Measurements from ENCODE around the gene SETD1B. TPM values are rescaled to one million over a fixed set of nuclear protein-coding genes. Genes with fewer than 3 reads are reported as not detected.

Gene SETD1B
- total and polyA plus RNA-seq, 2 donors (not counting 3 experiments of a cell fraction or from before 2014, with no cell fraction given) = 2.6 to 27.0 TPM

- H3K79me2 ChIP-seq (ENCODE audit: control insufficient read depth, insufficient read depth, low read length) = no peaks in the 10 kb centered on the region
- H3K27ac ChIP-seq (ENCODE audit: insufficient read depth, low read depth, low read length) = no peak overlapping the region
- dilution Hi-C loops (cut with MboI; ENCODE audit: extremely low pct_ligation_motif_present, low sequenced_read_pairs) (no loop called here), intact Hi-C loops (cut with micrococcal nuclease) (loop anchor here (1.0 to 10.0 kb wide), 2 partner anchors 76 to 278 kb away; no protein-coding TSS in a partner anchor)
- no peaks in the 10 kb centered on the region for H3K9me3 ChIP-seq (replicated peaks; ENCODE audit: control insufficient read depth, insufficient read depth, low read length)
- no peak overlapping the region for H3K4me3 ChIP-seq (replicated peaks in 1 of 3; ENCODE audit: insufficient read depth in 1 of 3, low read depth in 1 of 3, low read length in 3 of 3)
- no TSS peak for BruUV-seq (replicated peaks)
- H3K9me1 ChIP-seq (replicated peaks; ENCODE audit: control insufficient read depth, extremely low read depth, insufficient read depth, low read length) = no peaks in the 10 kb centered on the region
- ChIA-PET POLR2A (no interaction called here), CTCF (interaction anchor here (0.7 to 4.1 kb wide), 10 partner anchors 11 to 80 kb away, joined by 3 to 23 read pairs (median 4); partner anchors contain the start of genes RHOF and TMEM120B)
- no peaks in the 10 kb centered on the region for H3K27me3 ChIP-seq (ENCODE audit: control insufficient read depth in 2 of 2, insufficient read depth in 2 of 2, low read length in 2 of 2)
- H2AFZ ChIP-seq (ENCODE audit: low read depth, low read length) = no peak overlapping the region
- no peak overlapping the region for H3K9ac ChIP-seq (replicated peaks; ENCODE audit: extremely low read depth, insufficient read depth, low read length)
- FAIRE-seq (peak; percentile 64), DNase-seq (ENCODE audit: low read depth, low spot score) (peak; percentile 40)
- TF ChIP-seq CTCF (IDR thresholded peaks at IDR 0.05; ENCODE audit: extremely low read depth in 1 of 2, insufficient read depth in 1 of 2, low read depth in 1 of 2, low read length in 2 of 2) (peak; percentile 80), POLR2AphosphoS5 (IDR thresholded peaks at IDR 0.05; ENCODE audit: insufficient read depth, low read depth, low read length) (no peak)
- no peaks in the 10 kb centered on the region for H3K36me3 ChIP-seq (ENCODE audit: control insufficient read depth in 2 of 2, extremely low read depth in 1 of 2, insufficient read depth in 2 of 2, low read length in 2 of 2)
- H4K20me1 ChIP-seq (replicated peaks; ENCODE audit: control insufficient read depth, extremely low read depth, insufficient read depth, low read length) = no peaks in the 10 kb centered on the region
- no peak overlapping the region for H3K4me2 ChIP-seq (ENCODE audit: insufficient read depth, low read length)
- H3K4me1 ChIP-seq (ENCODE audit: control insufficient read depth, extremely low read depth, insufficient read depth, low read length) = no peaks in the 10 kb centered on the region
Observed at GRCh38 chr12:121773011-121773777, 30.6 kb upstream of the SETD1B start.

- BruUV-seq (replicated peaks) = no TSS peak
- no peaks in the 10 kb centered on the region for H3K79me2 ChIP-seq (ENCODE audit: control insufficient read depth, insufficient read depth, low read length)
- no peaks in the 10 kb centered on the region for H3K9me1 ChIP-seq (replicated peaks; ENCODE audit: control insufficient read depth, extremely low read depth, insufficient read depth, low read length)
- no peaks in the 10 kb centered on the region for H3K9me3 ChIP-seq (replicated peaks; ENCODE audit: control insufficient read depth, insufficient read depth, low read length)
- H3K4me3 ChIP-seq (replicated peaks in 1 of 3; ENCODE audit: insufficient read depth in 1 of 3, low read depth in 1 of 3, low read length in 3 of 3) = no peak overlapping the region
- DNase-seq (ENCODE audit: low read depth, low spot score) (no peak), FAIRE-seq (no peak)
- H3K9ac ChIP-seq (replicated peaks; ENCODE audit: extremely low read depth, insufficient read depth, low read length) = no peak overlapping the region
- H3K27ac ChIP-seq (ENCODE audit: insufficient read depth, low read depth, low read length) = no peak overlapping the region
- no peaks in the 10 kb centered on the region for H3K27me3 ChIP-seq (ENCODE audit: control insufficient read depth in 2 of 2, insufficient read depth in 2 of 2, low read length in 2 of 2)
- intact Hi-C loops (cut with micrococcal nuclease) (loop anchor here (10.0 kb wide), 1 partner anchor 280 kb away; no protein-coding TSS in a partner anchor), dilution Hi-C loops (cut with MboI; ENCODE audit: extremely low pct_ligation_motif_present, low sequenced_read_pairs) (no loop called here)
- TF ChIP-seq MAX (IDR thresholded peaks at IDR 0.05; ENCODE audit: insufficient read depth, insufficient read length) (no peak), MYC (IDR thresholded peaks at IDR 0.05; ENCODE audit: low read depth, low read length) (no peak), GATA2 (IDR thresholded peaks at IDR 0.05; ENCODE audit: insufficient read depth, insufficient read length, low read depth, low read length) (no peak), FOS (IDR thresholded peaks at IDR 0.05; ENCODE audit: borderline replicate concordance, insufficient read depth, low read length) (no peak), JUN (IDR thresholded peaks at IDR 0.05; ENCODE audit: borderline replicate concordance, insufficient read depth, insufficient read length, low read depth) (no peak), POLR2AphosphoS5 (IDR thresholded peaks at IDR 0.05; ENCODE audit: insufficient read depth, low read depth, low read length) (no peak), CTCF (IDR thresholded peaks at IDR 0.05; ENCODE audit: extremely low read depth in 1 of 2, insufficient read depth in 1 of 2, low read depth in 1 of 2, low read length in 2 of 2) (no peak), EZH2 (IDR thresholded peaks at IDR 0.05; ENCODE audit: borderline replicate concordance, low read depth, low read length, severe bottlenecking) (no peak), POLR2A (IDR thresholded peaks at IDR 0.05; ENCODE audit: low read depth, low read length) (no peak)
- H4K20me1 ChIP-seq (replicated peaks; ENCODE audit: control insufficient read depth, extremely low read depth, insufficient read depth, low read length) = no peaks in the 10 kb centered on the region
- POLR2A ChIA-PET = interaction anchor here (0.7 kb wide), 1 partner anchor 14 kb away, joined by 10 read pairs; no protein-coding TSS in a partner anchor
- H3K4me1 ChIP-seq (ENCODE audit: control insufficient read depth, extremely low read depth, insufficient read depth, low read length) = no peaks in the 10 kb centered on the region
- no peak overlapping the region for H2AFZ ChIP-seq (ENCODE audit: low read depth, low read length)
- CTCF ChIA-PET = interaction anchor here (0.6 to 4.1 kb wide), 7 partner anchors 9 to 118 kb away, joined by 3 to 23 read pairs (median 5); partner anchors contain the start of gene RHOF
- no peaks in the 10 kb centered on the region for H3K36me3 ChIP-seq (ENCODE audit: control insufficient read depth in 2 of 2, extremely low read depth in 1 of 2, insufficient read depth in 2 of 2, low read length in 2 of 2)
- H3K4me2 ChIP-seq (ENCODE audit: insufficient read depth, low read length) = no peak overlapping the region
Observed at GRCh38 chr12:121774968-121775474, 28.8 kb upstream of the SETD1B start.

Measured in endothelial cell of umbilical vein (primary cell).